Psoas muscle (tissue), 8 donors: ENCODE data around the gene CHCHD10. TPM values are rescaled to one million over a fixed set of nuclear protein-coding genes. Genes with fewer than 3 reads are reported as not detected.
"Not testable (repeated sequence)": the region's sequence is repeated elsewhere in the genome, so short reads cannot be mapped to it uniquely, and the experiment has no call there.

ENCODE experiments used
- ATAC-seq, 4 donors: fragments of 200-7000 bp; cut with Tn5 transposase; one replicate each; pipeline ENCODE4 v1.9.1; 2020; ENCODE audit warnings: moderate library complexity in 3 of 4, mild to moderate bottlenecking in 2 of 4
- DNase-seq, 2 donors: peaks; one replicate each; pipeline ENCODE4 v3.0.0-alpha.2; 2020
- H3K27ac ChIP-seq: fragments of 200-600 bp; one replicate; pipeline ENCODE4 v1.8.0; 2022
- H3K27me3 ChIP-seq, 3 donors: fragments of 200-600 bp in 1 of 3; one replicate each; pipeline versions ENCODE4 v1.6.1 to v1.8.0; 2013 to 2022; ENCODE audit warnings: low read length in 2 of 3, mild to moderate bottlenecking in 2 of 3, moderate library complexity in 1 of 3; ENCODE audit not compliant: insufficient read depth in 3 of 3
- H3K36me3 ChIP-seq, 2 donors: fragments of 200-600 bp in 1 of 2; one replicate each; pipeline versions ENCODE4 v1.6.1 to v1.8.0; 2013 to 2022; ENCODE audit warnings: low read depth in 1 of 2, mild to moderate bottlenecking in 1 of 2, moderate library complexity in 1 of 2; ENCODE audit not compliant: insufficient read depth in 1 of 2
- H3K4me1 ChIP-seq: fragments of 200-600 bp; one replicate; pipeline ENCODE4 v1.8.0; 2022
- H3K4me3 ChIP-seq: fragments of 200-600 bp; one replicate; pipeline ENCODE4 v1.8.0; 2022; ENCODE audit warnings: mild to moderate bottlenecking
- H3K9me3 ChIP-seq: fragments of 200-600 bp; one replicate; pipeline ENCODE4 v1.8.0; 2022
- WGBS, 3 donors: extraction: QIAGEN DNeasy Blood & Tissue Kit; methylation state at CpG; one replicate each; pipeline versions ENCODE4 v1.1.6 to v1.1.7; 2013; 5-methylcytosine and 5-hydroxymethylcytosine counted together
- intact Hi-C, 2 donors: fragments of 100-400 bp; cut with DNase I; formaldehyde crosslinking; loops; one replicate each; pipeline versions ENCODE4 v1.11.0 to v1.14.2; 2022
- polyA plus RNA-seq, 3 donors: library from polyadenylated mRNA; stranded (reverse); fragments of 200-250 nt; gene quantifications; one replicate each; pipeline ENCODE4 v1.2.3, GENCODE V29; 2013
- total RNA-seq, 4 donors: library from RNA; stranded (reverse); fragmentation: NEBNext Ultra II Directional in 2 of 4; extraction: Animal tissue kit (Norgen Biotek cat#: 25700) in 2 of 4; gene quantifications; one replicate each; pipeline versions ENCODE4 v1.2.1 to v1.2.4, GENCODE V29; 2021 to 2023
- TF ChIP-seq, protein P1 (sequence below): fragments of 200-600 bp; IDR thresholded peaks from one replicate; pipeline ENCODE4 v1.8.0; 2022; ENCODE audit warnings: antibody characterized with exemption
- donor health status: healthy with polysubstance abuse.
- donor health status: DM: no; HTN: no; CAD: no; lungs with moderate emphysema.
- donor health status: Bipolar disorder and iron deficiency.
- donor health status: healthy.
- donor health status: DM: yes; HTN: yes; CAD: no.
- donor health status: DM: no; HTN: no; CAD: no.
- donor health status: DM: no; HTN: no; CAD: no.
- donor health status: DM: yes; HTN: yes; CAD: no.

Gene CHCHD10
- total and polyA plus RNA-seq, 7 donors = 460 to 1,066 (median 752) TPM

DNA sequence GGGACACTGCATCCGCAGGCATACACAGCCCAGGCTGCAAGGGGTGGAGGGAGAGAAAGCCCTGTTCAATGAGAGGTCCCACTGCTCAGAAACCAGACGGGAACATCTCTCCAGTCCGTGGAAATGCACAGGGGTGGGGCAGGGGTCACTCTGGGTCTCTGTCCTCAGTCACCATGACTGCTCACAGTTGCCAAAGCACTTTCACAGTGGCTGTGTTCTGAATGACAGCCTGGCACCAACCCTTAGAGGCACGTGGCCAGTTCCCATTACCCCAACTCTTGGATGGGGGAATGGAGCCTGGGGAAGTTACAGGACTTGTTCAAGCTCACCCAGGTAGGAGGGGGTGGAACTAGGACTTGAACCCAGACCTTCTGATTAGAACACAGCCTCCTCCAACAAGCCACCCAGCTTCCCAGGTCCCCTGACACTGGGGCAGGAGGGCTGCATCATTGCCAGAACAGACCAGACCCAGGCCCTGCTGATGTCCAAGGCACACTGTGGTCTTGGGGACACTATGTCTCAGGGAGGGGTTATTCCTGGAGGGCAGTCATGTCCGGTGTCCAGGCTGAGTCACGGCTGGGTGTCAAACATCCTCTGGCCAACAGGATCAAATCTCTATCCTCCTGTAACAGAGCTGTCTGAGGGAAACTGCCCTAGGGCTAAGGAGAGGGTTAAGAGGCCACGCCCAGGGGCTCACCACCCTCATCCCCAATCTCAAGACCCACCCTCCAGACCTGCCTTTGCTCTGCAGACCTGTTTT is 25.1 kb downstream of the CHCHD10 start:
- 24 to 34% (median 29%) methylated on average over 7 of the region's 7 CpGs for WGBS, 3 donors
- no peak overlapping the region for H3K4me3 ChIP-seq
- H3K27ac ChIP-seq = peak overlapping the region; percentile 87
- TF ChIP-seq, protein P1, sequence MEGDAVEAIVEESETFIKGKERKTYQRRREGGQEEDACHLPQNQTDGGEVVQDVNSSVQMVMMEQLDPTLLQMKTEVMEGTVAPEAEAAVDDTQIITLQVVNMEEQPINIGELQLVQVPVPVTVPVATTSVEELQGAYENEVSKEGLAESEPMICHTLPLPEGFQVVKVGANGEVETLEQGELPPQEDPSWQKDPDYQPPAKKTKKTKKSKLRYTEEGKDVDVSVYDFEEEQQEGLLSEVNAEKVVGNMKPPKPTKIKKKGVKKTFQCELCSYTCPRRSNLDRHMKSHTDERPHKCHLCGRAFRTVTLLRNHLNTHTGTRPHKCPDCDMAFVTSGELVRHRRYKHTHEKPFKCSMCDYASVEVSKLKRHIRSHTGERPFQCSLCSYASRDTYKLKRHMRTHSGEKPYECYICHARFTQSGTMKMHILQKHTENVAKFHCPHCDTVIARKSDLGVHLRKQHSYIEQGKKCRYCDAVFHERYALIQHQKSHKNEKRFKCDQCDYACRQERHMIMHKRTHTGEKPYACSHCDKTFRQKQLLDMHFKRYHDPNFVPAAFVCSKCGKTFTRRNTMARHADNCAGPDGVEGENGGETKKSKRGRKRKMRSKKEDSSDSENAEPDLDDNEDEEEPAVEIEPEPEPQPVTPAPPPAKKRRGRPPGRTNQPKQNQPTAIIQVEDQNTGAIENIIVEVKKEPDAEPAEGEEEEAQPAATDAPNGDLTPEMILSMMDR = no peak
- H3K36me3 ChIP-seq = peaks cover 5 to 22% of the 10 kb centered on the region in 2 donors
- no peaks in the 10 kb centered on the region for H3K27me3 ChIP-seq
- ATAC-seq (peak; percentile 93 to 95 (median 94)), DNase-seq (peak; percentile 62 to 93)
- intact Hi-C loops = loop anchor here in 1 of 2 donors (5.0 kb wide), 2 partner anchors 55 to 530 kb away; partner anchors contain the start of gene SPECC1L
- H3K4me1 ChIP-seq = peaks cover 17% of the 10 kb centered on the region
- no peaks in the 10 kb centered on the region for H3K9me3 ChIP-seq

DNA sequence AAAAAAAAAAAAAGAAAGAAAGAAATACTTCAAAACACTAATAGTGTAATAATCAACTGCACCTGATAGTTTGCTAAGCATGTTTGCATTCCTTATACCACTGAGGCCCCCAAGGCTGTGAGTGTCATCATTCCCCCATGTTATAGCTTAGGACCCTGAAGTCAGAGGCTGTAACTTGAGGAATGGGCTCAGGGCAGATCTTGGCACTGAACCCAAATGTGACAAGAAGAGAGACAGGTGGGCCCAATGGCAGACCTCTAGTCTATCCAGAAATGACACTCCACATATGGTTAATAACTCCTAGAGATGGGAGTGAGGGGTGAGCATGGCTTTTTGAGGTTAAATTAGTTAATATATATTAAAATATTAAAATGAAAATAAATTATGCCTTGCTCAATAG is 30.1 kb downstream of the CHCHD10 start:
- Histone ChIP-seq H3K4me3 (no peak overlapping the region), H3K9me3 (no peaks in the 10 kb centered on the region), H3K27me3 (no peaks in the 10 kb centered on the region), H3K4me1 (peaks cover 7% of the 10 kb centered on the region), H3K36me3 (no peaks in the 10 kb centered on the region), H3K27ac (no peak overlapping the region)
- DNase-seq = no peak
- intact Hi-C loops = no loop called here
- TF ChIP-seq, protein P1 = no peak
- ATAC-seq = no peak

GRCh38 chr22:23728108-23728507 is 39.7 kb downstream of the CHCHD10 start:
- DNase-seq, H3K27ac ChIP-seq, H3K9me3 ChIP-seq, H3K4me1 ChIP-seq, H3K36me3 ChIP-seq, intact Hi-C loops, H3K27me3 ChIP-seq, H3K4me3 ChIP-seq: not testable (repeated sequence)
- peak in 1 of 4 donors; percentile 39 for ATAC-seq
- 55 to 69% (median 56%) methylated on average over 4 of the region's 4 CpGs for WGBS, 3 donors

DNA sequence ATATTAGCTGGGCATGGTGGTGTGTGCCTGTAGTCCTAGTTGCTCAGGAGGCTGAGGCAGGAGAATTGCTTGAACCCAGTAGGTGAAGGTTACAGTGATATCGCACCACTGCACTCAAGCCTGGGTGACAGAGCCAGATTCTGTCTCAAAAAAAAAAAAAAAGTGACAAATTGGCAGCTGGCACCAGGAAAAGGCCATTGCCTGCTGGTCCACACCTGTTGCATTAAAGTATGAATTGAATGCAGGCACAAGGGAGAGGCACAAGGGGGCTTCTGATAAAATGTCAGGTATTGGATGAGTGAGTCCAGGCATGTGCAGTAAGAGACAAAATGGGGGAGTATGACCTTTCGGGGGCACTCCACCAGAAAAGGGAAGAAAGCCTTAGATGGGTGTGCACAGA is 45.0 kb downstream of the CHCHD10 start:
- DNase-seq (no peak), ATAC-seq (no peak)
- H3K36me3 ChIP-seq = no peaks in the 10 kb centered on the region
- 61 to 63% (median 63%) methylated on average over 2 of the region's 2 CpGs for WGBS, 3 donors
- H3K27ac ChIP-seq = no peak overlapping the region
- no peak overlapping the region for H3K4me3 ChIP-seq
- TF ChIP-seq, protein P1 = no peak
- intact Hi-C loops = no loop called here
- H3K9me3 ChIP-seq = no peaks in the 10 kb centered on the region
- no peaks in the 10 kb centered on the region for H3K4me1 ChIP-seq
- no peaks in the 10 kb centered on the region for H3K27me3 ChIP-seq

GRCh38 chr22:23722160-23722559 is 45.6 kb downstream of the CHCHD10 start:
- Histone ChIP-seq H3K27me3 (no peaks in the 10 kb centered on the region), H3K4me1 (no peaks in the 10 kb centered on the region), H3K9me3 (no peaks in the 10 kb centered on the region), H3K4me3 (no peak overlapping the region), H3K27ac (no peak overlapping the region), H3K36me3 (no peaks in the 10 kb centered on the region)
- DNase-seq (no peak), ATAC-seq (no peak)
- TF ChIP-seq, protein P1 = no peak
- intact Hi-C loops = no loop called here
- 69 to 79% (median 74%) methylated on average over 4 of the region's 4 CpGs for WGBS, 3 donors
